SK-N-SH treated with all-trans-retinoic acid at 6 μM for 48 hours (cell line): ENCODE data around the gene CPNE7.

Experiments used
- ATAC-seq: fragments of 200-7000 bp; cut with Tn5 transposase; 3 replicates; pipeline ENCODE4 v1.9.1; 2020; ENCODE audit warnings: mild to moderate bottlenecking, moderate library complexity
- ARNTL ChIP-seq: fragments of 450-650 bp; formaldehyde crosslinking; IDR thresholded peaks from 2 replicates; pipeline ENCODE4 v1.5.0; 2020; ENCODE audit warnings: low read depth, mild to moderate bottlenecking, moderate library complexity, borderline replicate concordance
- CREB5 ChIP-seq: fragments of 250-450 bp; sonication (Bioruptor Pico); IDR thresholded peaks from 2 replicates; pipeline ENCODE4 v1.5.1; 2020; ENCODE audit warnings: low read depth, mild to moderate bottlenecking, moderate library complexity
- CSDC2 ChIP-seq: fragments of 250-450 bp; sonication (Bioruptor Pico); IDR thresholded peaks from 2 replicates; pipeline ENCODE4 v1.5.0; 2020; ENCODE audit warnings: mild to moderate bottlenecking, moderate library complexity
- ESRRG ChIP-seq: fragments of 250-450 bp; sonication (Bioruptor Pico); IDR thresholded peaks from 2 replicates; pipeline ENCODE4 v1.6.1; 2021; ENCODE audit warnings: mild to moderate bottlenecking
- GLIS3 ChIP-seq: fragments of 250-450 bp; sonication (Bioruptor Pico); IDR thresholded peaks from 2 replicates; pipeline ENCODE4 v1.5.0; 2020; ENCODE audit warnings: mild to moderate bottlenecking, moderate library complexity
- ISL1 ChIP-seq: fragments of 250-450 bp; sonication (Bioruptor Pico); IDR thresholded peaks from 2 replicates; pipeline ENCODE4 v2.1.2; 2022; ENCODE audit warnings: mild to moderate bottlenecking, moderate library complexity
- PATZ1 ChIP-seq: fragments of 250-450 bp; sonication (Bioruptor Pico); IDR thresholded peaks from 2 replicates; pipeline ENCODE4 v1.8.0; 2020; ENCODE audit warnings: mild to moderate bottlenecking, moderate library complexity, borderline replicate concordance
- POU6F1 ChIP-seq: fragments of 250-450 bp; sonication (Bioruptor Pico); IDR thresholded peaks from 2 replicates; pipeline ENCODE4 v1.8.0; 2021; ENCODE audit warnings: low read depth, mild to moderate bottlenecking, moderate library complexity, borderline replicate concordance
- PPARA ChIP-seq: fragments of 250-450 bp; sonication (Bioruptor Pico); IDR thresholded peaks from 2 replicates; pipeline ENCODE4 v1.5.0; 2020; ENCODE audit warnings: mild to moderate bottlenecking, borderline replicate concordance
- RARB ChIP-seq: fragments of 250-450 bp; sonication (Bioruptor Pico); IDR thresholded peaks from 2 replicates; pipeline ENCODE4 v1.8.0; 2021; ENCODE audit warnings: mild to moderate bottlenecking, moderate library complexity
- TCF4 ChIP-seq: fragments of 250-450 bp; sonication (Bioruptor Pico); IDR thresholded peaks from 2 replicates; pipeline ENCODE4 v1.8.0; 2021; ENCODE audit warnings: mild to moderate bottlenecking, moderate library complexity, borderline replicate concordance
- ZC3H10 ChIP-seq: fragments of 250-450 bp; sonication (Bioruptor Pico); IDR thresholded peaks from 2 replicates; pipeline ENCODE4 v1.5.1; 2021; ENCODE audit warnings: mild to moderate bottlenecking, moderate library complexity
- ZFP3 ChIP-seq: fragments of 250-450 bp; sonication (Bioruptor Pico); IDR thresholded peaks from 2 replicates; pipeline ENCODE4 v1.5.0; 2020; ENCODE audit warnings: mild to moderate bottlenecking, moderate library complexity
- ZFP30 ChIP-seq: fragments of 450-650 bp; formaldehyde crosslinking; IDR thresholded peaks from 2 replicates; pipeline ENCODE4 v1.5.0; 2022; ENCODE audit warnings: mild to moderate bottlenecking, moderate library complexity
- ZNF565 ChIP-seq: fragments of 450-650 bp; formaldehyde crosslinking; conservative IDR thresholded peaks from 2 replicates; pipeline ENCODE4 v1.5.0; 2020; ENCODE audit warnings: low read depth, mild to moderate bottlenecking, moderate library complexity
- ZNF70 ChIP-seq: fragments of 450-650 bp; formaldehyde crosslinking; IDR thresholded peaks from 2 replicates; pipeline ENCODE4 v1.5.0; 2020; ENCODE audit warnings: mild to moderate bottlenecking, moderate library complexity
- ZNF8 ChIP-seq: fragments of 450-650 bp; formaldehyde crosslinking; IDR thresholded peaks from 2 replicates; pipeline ENCODE4 v1.5.0; 2020; ENCODE audit warnings: mild to moderate bottlenecking, moderate library complexity
- TF ChIP-seq, protein P1 (sequence below): fragments of 250-450 bp; sonication (Bioruptor Pico); IDR thresholded peaks from 2 replicates; pipeline ENCODE4 v1.5.1; 2021; ENCODE audit warnings: mild to moderate bottlenecking, moderate library complexity

The CPNE7 gene

DNA sequence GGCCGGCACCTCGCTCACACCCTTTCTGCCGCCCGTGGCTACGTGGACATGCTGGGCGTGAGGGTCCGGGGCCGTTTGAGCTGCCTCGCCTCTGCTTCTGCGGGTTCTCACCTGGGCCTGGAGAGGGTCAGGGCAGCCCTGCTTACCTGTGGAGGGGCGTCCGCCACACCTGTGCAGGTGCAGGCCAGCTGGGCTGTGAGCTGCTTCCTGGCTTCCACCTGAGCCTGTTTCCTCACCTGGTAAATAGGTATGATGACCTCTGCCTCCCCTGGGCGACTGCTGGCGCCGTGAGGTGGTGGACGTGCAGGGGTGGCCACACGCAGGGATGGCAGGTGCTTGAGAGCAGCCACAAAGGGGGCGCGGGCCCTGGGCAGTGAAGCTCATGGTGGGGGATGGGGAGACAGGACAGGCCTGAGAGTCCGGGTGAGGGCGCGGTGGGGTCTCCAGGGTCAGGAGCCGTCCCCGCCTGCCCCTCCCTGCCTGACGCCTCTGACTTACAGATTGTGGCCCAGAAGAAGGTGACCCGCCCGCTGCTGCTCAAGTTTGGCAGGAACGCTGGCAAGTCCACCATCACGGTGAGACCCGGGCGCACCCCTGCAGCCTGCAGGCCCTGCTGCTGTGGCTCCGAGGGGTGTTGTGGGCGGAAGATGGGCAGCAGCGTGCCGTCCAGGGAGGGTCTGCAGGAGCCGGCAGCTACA lies 7.8 kb downstream of the CPNE7 start:
- no peak for TF ChIP-seq ISL1 (CRISPR knock-in tag)
- no peak for TF ChIP-seq CSDC2 (CRISPR knock-in tag)
- TF ChIP-seq TCF4 (CRISPR knock-in tag), result no peak
- TF ChIP-seq ESRRG (CRISPR knock-in tag), result no peak
- no peak for TF ChIP-seq ZNF565
- TF ChIP-seq POU6F1 (CRISPR knock-in tag), result no peak
- TF ChIP-seq ZNF70, result no peak
- no peak for TF ChIP-seq ZC3H10 (CRISPR knock-in tag)
- no peak for TF ChIP-seq RARB
- no peak for TF ChIP-seq PATZ1 (CRISPR knock-in tag)
- TF ChIP-seq CREB5 (CRISPR knock-in tag), result no peak
- TF ChIP-seq ZFP3 (CRISPR knock-in tag), result no peak
- no peak for TF ChIP-seq ARNTL
- no peak for TF ChIP-seq PPARA (CRISPR knock-in tag)
- TF ChIP-seq, protein P1, sequence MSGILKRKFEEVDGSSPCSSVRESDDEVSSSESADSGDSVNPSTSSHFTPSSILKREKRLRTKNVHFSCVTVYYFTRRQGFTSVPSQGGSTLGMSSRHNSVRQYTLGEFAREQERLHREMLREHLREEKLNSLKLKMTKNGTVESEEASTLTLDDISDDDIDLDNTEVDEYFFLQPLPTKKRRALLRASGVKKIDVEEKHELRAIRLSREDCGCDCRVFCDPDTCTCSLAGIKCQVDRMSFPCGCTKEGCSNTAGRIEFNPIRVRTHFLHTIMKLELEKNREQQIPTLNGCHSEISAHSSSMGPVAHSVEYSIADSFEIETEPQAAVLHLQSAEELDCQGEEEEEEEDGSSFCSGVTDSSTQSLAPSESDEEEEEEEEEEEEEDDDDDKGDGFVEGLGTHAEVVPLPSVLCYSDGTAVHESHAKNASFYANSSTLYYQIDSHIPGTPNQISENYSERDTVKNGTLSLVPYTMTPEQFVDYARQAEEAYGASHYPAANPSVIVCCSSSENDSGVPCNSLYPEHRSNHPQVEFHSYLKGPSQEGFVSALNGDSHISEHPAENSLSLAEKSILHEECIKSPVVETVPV (CRISPR knock-in tag), result no peak
- no peak for ATAC-seq

DNA sequence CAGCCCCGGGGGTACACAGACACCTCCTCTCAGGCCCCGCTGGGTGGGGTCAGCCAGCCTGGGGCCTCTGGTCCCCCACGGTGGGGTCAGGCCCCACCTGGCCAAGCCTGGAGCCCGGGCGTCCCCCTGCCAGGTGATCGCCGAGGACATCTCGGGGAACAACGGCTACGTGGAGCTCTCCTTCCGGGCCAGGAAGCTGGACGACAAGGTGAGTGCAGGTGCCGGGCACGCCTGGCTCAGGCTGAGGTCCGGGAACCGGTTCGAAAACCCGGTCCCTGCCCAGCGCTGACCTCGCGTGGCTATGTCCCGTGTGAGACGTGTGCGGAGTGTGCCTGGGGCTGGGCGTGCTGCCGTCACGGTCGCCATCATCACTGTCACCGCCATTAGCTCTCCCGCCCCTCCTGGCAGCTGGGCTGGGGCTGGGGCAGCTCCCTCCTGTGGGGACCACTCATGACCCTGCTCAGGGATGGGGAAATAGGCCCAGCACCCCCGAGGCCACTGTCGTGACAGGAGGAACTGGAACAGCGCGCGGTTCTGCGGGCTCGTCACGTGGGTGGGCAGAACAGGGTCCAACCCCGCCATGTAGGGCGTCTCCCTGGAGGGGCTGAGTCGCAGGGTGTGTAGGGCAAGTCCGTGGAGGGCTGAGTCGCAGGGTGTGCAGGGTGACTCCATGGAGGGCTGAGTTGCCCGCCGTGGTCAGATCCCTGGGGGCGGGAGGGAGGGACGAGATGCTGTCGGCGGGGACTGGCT lies 8.5 kb downstream of the CPNE7 start:
- TF ChIP-seq TCF4 (CRISPR knock-in tag) (no peak), GLIS3 (CRISPR knock-in tag) (no peak), CREB5 (CRISPR knock-in tag) (no peak), ZFP30 (no peak), ZNF8 (CRISPR knock-in tag) (no peak), PATZ1 (CRISPR knock-in tag) (no peak), ISL1 (CRISPR knock-in tag) (no peak)
- TF ChIP-seq, protein P1 (CRISPR knock-in tag), result no peak
- TF ChIP-seq, all 23 proteins: peak for 0
- no peak for ATAC-seq
